Thoracic aorta (tissue), 2 donors: ENCODE data around the gene SAMD3. TPM values are rescaled to one million over a fixed set of nuclear protein-coding genes. Genes with fewer than 3 reads are reported as not detected.

ENCODE experiments used
- ATAC-seq: fragments of 150-250 bp; one replicate; pipeline ENCODE4 v1.8.0; 2017; ENCODE audit warnings: low read depth; ENCODE audit not compliant: insufficient number of reproducible peaks, low FRiP score
- DNase-seq: peaks from one replicate; pipeline ENCODE4 v3.0.0-alpha.2; 2020; ENCODE audit warnings: low spot score
- H3K27ac ChIP-seq, 2 donors: fragments of 200-600 bp; sonication (generic); 1 replicate in 1 of 2; 2 replicates in 1 of 2; pipeline ENCODE4 v1.5.1; 2016; ENCODE audit warnings: mild to moderate bottlenecking in 2 of 2, moderate library complexity in 2 of 2
- H3K27me3 ChIP-seq: fragments of 200-600 bp; sonication (generic); replicated peaks from 2 replicates; pipeline ENCODE4 v1.6.0; 2016; ENCODE audit warnings: mild to moderate bottlenecking; ENCODE audit not compliant: insufficient read depth
- H3K36me3 ChIP-seq: fragments of 200-600 bp; sonication (generic); one replicate; pipeline ENCODE4 v1.5.1; 2016
- H3K4me1 ChIP-seq, 2 donors: fragments of 200-600 bp; sonication (generic); 1 replicate in 1 of 2; 2 replicates in 1 of 2; pipeline versions ENCODE4 v1.5.1 to v1.6.0; 2016; ENCODE audit warnings: low read depth in 2 of 2, mild to moderate bottlenecking in 1 of 2; ENCODE audit not compliant: control insufficient read depth in 1 of 2
- H3K4me3 ChIP-seq: fragments of 200-600 bp; sonication (generic); 2 replicates; pipeline ENCODE4 v1.5.1; 2016; ENCODE audit warnings: mild to moderate bottlenecking
- H3K9me3 ChIP-seq: fragments of 200-600 bp; sonication (generic); 2 replicates; pipeline ENCODE4 v1.5.1; 2016
- total RNA-seq, 2 donors: library from RNA; depleted of rRNA; stranded (reverse); fragments of >200 nt; gene quantifications; one replicate each; pipeline versions ENCODE4 v1.1.0 to v1.2.3, GENCODE V29; 2016
- TF ChIP-seq, protein P1 (sequence below): fragments of 200-600 bp; sonication (generic); IDR thresholded peaks from one replicate; pipeline ENCODE4 v1.5.1; 2019; ENCODE audit warnings: antibody characterized with exemption

SAMD3 gene
- total RNA-seq, 2 donors from 2014 or later: 1.2 to 1.8 TPM

DNA sequence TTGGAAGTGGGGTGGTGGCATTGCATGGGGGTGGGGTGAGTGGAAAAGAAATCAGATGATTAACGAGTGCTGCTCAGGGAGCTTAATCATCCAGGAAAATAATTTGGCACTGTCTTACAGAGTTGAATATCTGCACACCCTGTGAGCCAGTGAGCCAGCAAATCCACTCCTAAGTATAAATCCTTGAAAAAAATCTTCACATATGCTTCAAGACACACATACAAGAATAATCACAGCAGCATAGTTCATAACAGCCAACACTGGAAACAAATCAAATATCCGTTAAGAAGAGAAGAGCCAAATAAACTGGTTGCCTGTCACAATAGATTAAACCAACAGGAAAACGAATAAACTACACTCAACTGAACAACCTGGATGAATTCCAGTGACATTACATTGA lies 62.8 kb downstream of the SAMD3 start:
- no peak for ATAC-seq
- Histone ChIP-seq H3K27ac (no peak overlapping the region), H3K4me3 (no peak overlapping the region), H3K27me3 (no peaks in the 10 kb centered on the region), H3K36me3 (no peaks in the 10 kb centered on the region), H3K9me3 (no peaks in the 10 kb centered on the region), H3K4me1 (no peaks in the 10 kb centered on the region)
- DNase-seq: no peak
- TF ChIP-seq, protein P1, sequence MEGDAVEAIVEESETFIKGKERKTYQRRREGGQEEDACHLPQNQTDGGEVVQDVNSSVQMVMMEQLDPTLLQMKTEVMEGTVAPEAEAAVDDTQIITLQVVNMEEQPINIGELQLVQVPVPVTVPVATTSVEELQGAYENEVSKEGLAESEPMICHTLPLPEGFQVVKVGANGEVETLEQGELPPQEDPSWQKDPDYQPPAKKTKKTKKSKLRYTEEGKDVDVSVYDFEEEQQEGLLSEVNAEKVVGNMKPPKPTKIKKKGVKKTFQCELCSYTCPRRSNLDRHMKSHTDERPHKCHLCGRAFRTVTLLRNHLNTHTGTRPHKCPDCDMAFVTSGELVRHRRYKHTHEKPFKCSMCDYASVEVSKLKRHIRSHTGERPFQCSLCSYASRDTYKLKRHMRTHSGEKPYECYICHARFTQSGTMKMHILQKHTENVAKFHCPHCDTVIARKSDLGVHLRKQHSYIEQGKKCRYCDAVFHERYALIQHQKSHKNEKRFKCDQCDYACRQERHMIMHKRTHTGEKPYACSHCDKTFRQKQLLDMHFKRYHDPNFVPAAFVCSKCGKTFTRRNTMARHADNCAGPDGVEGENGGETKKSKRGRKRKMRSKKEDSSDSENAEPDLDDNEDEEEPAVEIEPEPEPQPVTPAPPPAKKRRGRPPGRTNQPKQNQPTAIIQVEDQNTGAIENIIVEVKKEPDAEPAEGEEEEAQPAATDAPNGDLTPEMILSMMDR: no peak

DNA sequence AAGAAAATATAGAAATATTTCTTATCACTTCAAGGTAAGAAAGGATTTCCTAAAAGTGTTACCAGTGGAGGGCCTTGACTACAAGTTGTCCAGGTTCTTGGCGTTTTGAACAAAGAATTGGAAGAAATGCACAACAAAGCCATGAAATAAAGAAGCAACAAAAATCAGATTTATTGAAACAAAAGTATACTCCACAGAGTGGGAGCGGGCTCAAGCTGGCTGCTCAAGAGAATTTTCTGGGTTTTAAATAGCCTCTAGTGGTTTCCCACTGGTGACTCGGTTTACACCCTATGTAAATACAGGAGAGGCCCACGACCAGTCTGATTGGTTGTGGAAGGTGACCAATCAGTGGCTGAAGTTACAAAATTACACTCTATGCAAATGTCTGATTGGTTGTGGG lies 64.2 kb downstream of the SAMD3 start:
- Histone ChIP-seq H3K36me3 (no peaks in the 10 kb centered on the region), H3K9me3 (no peaks in the 10 kb centered on the region), H3K27ac (no peak overlapping the region), H3K4me1 (no peaks in the 10 kb centered on the region), H3K4me3 (no peak overlapping the region), H3K27me3 (no peaks in the 10 kb centered on the region)
- ATAC-seq (no peak), DNase-seq (no peak)
- TF ChIP-seq, protein P1: no peak

DNA sequence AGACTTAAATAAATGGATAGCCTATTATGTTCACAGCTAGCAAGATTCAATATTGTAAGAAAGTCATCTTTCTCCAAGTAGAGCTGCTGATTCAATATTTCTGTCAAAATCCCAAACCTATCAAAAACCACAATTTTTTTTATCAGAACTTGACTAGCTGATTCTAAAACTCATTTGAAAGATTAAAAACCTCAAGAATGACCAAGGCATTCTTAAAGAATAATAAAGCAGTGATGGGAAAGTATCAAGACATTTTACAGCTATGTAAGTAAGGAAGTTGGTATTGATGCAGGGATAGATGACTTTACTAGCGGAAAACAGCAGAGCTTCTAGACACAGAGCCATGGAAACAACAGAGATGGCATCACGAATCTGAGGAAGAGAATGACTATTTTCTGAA lies 64.7 kb downstream of the SAMD3 start:
- no peaks in the 10 kb centered on the region for H3K4me1 ChIP-seq
- no peaks in the 10 kb centered on the region for H3K36me3 ChIP-seq
- TF ChIP-seq, protein P1: no peak
- no peak overlapping the region for H3K27ac ChIP-seq
- H3K9me3 ChIP-seq: no peaks in the 10 kb centered on the region
- DNase-seq (no peak), ATAC-seq (no peak)
- no peaks in the 10 kb centered on the region for H3K27me3 ChIP-seq
- no peak overlapping the region for H3K4me3 ChIP-seq

DNA sequence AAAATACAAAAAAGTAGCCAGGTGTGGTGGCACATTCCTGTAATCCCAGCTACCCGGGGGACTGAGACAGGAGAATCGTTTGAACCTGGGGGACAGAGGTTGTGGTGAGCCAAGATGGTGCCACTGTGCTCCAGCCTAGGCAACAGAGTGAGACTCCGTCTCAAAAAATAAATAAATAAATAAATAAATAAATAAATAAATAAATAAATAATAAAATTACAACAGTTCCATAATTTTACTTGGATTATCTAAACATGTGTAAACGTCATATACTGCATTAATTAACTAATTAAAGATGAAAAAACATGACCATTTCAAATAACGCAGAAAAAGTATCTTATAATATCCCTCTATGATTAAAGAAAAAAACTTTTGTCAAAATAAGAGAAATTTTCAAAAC lies 65.8 kb downstream of the SAMD3 start:
- Histone ChIP-seq H3K4me3 (no peak overlapping the region), H3K4me1 (no peaks in the 10 kb centered on the region), H3K27me3 (no peaks in the 10 kb centered on the region), H3K27ac (no peak overlapping the region), H3K36me3 (no peaks in the 10 kb centered on the region), H3K9me3 (no peaks in the 10 kb centered on the region)
- no peak for DNase-seq
- ATAC-seq: no peak
- TF ChIP-seq, protein P1: no peak

DNA sequence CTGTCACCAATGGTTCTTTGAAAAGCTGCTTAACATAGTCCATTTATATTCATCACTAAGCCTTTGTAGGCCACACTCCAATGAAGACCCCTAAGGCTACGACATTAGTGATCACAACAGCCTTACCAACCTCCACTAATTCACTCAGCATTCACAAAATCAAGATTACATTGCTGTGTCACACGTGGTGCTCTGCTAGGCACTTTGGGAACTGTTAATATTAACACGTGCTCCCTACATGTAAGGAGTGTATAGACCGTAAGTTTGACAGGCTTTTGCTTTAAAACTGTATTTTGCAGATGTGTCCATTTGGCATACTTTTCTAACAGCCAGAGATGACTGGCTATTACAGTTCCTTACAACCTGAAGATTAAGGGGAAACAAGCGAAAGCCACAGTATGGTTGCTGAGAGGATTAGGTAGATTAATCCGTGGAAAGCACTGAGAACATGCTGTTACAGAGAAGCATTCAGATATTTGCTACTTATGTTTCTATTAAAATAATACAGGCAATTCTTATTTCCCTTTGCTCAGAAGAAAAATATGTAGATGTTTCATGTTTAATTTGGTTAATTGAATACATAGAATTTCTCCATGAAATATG lies 69.7 kb downstream of the SAMD3 start:
- H3K9me3 ChIP-seq: no peaks in the 10 kb centered on the region
- ATAC-seq (no peak), DNase-seq (no peak)
- H3K4me1 ChIP-seq: no peaks in the 10 kb centered on the region
- TF ChIP-seq, protein P1: no peak
- no peak overlapping the region for H3K27ac ChIP-seq
- H3K36me3 ChIP-seq: no peaks in the 10 kb centered on the region
- no peaks in the 10 kb centered on the region for H3K27me3 ChIP-seq
- H3K4me3 ChIP-seq: no peak overlapping the region
